Measurements from ENCODE around the gene LDLRAD1.

DNA sequence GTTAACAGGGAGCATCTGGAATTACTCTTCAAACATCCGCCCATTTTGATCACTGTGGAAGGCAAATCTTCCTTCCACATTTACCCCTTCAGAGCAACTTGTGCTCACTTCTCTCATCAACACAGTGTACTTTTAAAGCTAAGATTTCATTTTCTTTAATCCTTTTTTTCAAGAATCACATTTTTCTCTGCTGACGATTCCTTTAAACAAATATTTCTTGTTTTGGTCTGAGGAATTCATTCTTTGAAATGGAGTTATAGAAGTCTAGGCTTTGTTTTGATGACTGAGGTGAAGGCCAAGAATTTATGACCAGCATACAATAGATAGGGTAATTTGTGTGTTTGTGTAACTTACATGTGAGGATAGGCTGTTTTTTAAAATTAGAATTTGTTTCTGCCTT, 46.3 kb downstream of the LDLRAD1 start:
- no peak for TF ChIP-seq POLR2A (IDR thresholded peaks at IDR 0.05; ENCODE audit: low read depth, low read length)
- no peak for TF ChIP-seq PAX5 (IDR thresholded peaks at IDR 0.05; ENCODE audit: insufficient read depth, low read length, severe bottlenecking)
